Measurements from ENCODE around the gene IL12RB1.

- TF ChIP-seq POLR2A (IDR thresholded peaks at IDR 0.05; ENCODE audit: low read depth, low read length) (no peak), EZH2 (IDR thresholded peaks at IDR 0.05; ENCODE audit: borderline replicate concordance, low read depth, low read length, severe bottlenecking) (no peak), MAX (IDR thresholded peaks at IDR 0.05; ENCODE audit: insufficient read depth, insufficient read length) (no peak), POLR2AphosphoS5 (IDR thresholded peaks at IDR 0.05; ENCODE audit: insufficient read depth, low read depth, low read length) (no peak)
- TF ChIP-seq, protein P1, sequence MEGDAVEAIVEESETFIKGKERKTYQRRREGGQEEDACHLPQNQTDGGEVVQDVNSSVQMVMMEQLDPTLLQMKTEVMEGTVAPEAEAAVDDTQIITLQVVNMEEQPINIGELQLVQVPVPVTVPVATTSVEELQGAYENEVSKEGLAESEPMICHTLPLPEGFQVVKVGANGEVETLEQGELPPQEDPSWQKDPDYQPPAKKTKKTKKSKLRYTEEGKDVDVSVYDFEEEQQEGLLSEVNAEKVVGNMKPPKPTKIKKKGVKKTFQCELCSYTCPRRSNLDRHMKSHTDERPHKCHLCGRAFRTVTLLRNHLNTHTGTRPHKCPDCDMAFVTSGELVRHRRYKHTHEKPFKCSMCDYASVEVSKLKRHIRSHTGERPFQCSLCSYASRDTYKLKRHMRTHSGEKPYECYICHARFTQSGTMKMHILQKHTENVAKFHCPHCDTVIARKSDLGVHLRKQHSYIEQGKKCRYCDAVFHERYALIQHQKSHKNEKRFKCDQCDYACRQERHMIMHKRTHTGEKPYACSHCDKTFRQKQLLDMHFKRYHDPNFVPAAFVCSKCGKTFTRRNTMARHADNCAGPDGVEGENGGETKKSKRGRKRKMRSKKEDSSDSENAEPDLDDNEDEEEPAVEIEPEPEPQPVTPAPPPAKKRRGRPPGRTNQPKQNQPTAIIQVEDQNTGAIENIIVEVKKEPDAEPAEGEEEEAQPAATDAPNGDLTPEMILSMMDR (IDR thresholded peaks at IDR 0.05; ENCODE audit: extremely low read depth in 1 of 2, insufficient read depth in 1 of 2, low read depth in 1 of 2, low read length in 2 of 2) = no peak
Measured at GRCh38 chr19:18055967-18056366, 30.8 kb downstream of the IL12RB1 start.

Data from endothelial cell of umbilical vein (primary cell).